Measurements from ENCODE around the gene PCLO.

The PCLO gene

GRCh38 chr7:83162402-83163256 is at the start of gene PCLO:
Gene PCLO (minus strand): TSS chr7:83162884. CDS start chr7:83162592, 292 bp downstream.
- DNase-seq = peak; percentile 92

GRCh38 chr7:83211685-83212084 is 49.0 kb upstream of the PCLO start:
- DNase-seq = no peak

DNA sequence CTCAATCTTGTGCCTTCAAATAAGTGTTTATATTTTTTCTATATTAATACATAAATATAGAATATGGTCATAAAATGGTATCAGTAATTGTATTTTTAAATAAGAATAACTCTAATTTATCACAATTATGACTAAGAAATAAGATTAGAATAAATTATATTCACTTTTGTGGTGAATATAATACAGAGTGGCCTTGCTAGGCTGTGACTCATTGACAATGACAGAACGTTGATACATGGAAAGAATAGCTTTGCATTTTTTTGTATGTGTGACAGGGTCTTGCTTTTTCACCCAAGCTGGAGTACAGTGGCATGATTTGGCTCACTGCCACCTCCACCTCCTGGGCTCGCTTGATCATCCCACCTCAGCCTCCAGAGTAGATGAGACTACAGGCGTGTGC is 47.8 kb upstream of the PCLO start:
- DNase-seq = no peak

DNA sequence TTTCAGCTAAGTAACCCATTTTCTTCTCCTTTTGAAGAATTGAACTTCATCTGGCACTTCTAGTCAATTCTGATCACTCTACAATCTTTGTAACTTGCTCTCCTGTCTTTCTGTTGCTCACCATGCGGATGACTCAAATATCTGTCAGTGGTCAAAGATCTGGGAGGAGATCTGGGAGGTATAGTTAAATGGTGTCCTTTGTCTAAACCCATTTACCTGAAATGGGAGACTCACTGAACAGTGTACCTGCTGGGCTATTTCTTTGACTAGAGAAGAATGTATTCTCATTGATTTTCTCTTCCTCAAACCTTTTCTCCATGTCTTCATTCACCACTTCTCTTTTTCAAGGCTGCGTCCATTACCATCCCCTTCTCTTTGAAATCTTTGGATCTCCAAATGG is 42.0 kb upstream of the PCLO start:
- no peak for DNase-seq

DNA sequence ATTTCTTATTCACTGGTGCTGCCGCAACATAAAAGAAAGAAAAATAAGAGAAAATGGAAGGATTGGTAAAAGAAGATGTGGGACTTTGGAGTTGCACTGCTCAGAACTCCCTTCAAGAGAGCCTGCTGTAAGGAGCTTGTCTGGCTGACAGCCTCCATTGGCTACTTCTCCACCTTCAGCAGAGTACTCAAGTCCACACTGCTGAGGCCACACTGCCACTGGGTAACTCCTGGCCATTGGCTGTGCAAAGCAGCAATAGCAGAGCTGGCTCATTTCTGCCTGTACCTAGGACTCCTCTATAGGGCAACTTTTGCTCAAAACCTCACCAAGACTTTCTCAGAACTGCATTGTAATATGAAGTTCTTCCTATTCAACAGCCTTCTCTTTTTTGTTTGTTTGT is 38.7 kb upstream of the PCLO start:
- DNase-seq = no peak

GRCh38 chr7:83190659-83191389 is 28.1 kb upstream of the PCLO start:
- DNase-seq = no peak

DNA sequence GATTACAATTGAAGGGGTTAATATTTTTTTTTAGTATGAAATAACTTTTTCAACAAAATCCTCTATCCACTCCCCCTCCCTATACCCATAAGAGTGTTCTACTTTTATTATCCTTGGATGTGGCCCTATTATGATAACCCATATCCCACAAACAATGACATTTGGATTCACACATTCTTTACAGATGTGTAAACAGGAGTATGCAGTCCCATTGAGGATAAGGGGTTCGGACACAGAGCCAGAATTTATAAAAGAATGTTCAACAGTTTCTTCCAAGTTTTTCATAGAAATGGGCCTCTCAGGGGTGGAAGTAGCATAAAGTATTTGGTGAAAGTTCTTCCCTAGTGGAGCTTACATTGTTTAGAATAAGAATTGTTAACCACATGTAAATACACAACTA is 16.1 kb upstream of the PCLO start:
- DNase-seq = no peak

GRCh38 chr7:83178066-83178465 is 15.4 kb upstream of the PCLO start:
- DNase-seq = no peak

DNA sequence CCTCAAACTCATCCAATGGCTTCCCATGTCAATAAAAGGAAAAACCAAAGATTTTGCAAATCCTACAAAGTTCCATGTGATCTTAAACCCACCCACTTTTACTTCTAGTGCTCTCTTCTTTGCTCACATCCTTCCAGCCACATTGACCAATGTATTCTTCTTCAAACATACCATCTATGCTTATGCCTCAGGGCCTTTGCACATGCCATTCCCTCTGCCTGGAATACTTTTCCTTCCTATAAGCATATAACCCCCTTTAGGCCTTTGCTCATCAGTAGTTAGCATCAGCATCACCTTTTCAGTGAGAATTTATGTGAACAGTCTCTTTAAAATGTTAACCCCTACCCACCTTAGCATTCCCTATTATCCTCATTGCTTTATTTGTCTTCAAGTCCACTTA is 11.0 kb upstream of the PCLO start:
- DNase-seq = no peak

GRCh38 chr7:83166781-83167180 is 4.1 kb upstream of the PCLO start:
- no peak for DNase-seq

DNA sequence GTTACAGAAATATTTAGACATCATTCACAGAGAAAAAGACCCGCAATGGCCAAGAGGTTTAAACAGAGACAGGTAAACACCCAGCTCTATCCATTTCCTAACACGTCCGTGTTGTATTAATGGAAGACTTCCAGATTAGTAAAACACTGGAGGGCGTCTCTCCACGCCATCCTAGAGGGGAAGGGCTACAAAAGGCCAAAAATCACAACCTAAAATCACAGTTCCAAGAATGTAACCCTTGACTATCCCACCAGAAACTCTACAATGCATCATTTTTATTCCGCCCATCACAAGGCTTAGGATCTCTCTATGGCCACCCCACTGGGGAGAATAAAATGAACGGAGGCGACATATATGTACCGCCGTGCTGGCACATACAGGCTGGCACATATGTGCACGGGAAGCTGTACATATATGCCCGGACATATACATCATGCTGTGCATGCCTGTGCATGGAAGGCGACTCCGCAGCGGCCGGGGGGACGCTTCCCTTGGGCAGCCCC is 734 bp downstream of the PCLO start:
- no peak for DNase-seq

- DNase-seq = peak; percentile 6
Observed at GRCh38 chr7:83161186-83161585, 1.5 kb downstream of the PCLO start.

DNA sequence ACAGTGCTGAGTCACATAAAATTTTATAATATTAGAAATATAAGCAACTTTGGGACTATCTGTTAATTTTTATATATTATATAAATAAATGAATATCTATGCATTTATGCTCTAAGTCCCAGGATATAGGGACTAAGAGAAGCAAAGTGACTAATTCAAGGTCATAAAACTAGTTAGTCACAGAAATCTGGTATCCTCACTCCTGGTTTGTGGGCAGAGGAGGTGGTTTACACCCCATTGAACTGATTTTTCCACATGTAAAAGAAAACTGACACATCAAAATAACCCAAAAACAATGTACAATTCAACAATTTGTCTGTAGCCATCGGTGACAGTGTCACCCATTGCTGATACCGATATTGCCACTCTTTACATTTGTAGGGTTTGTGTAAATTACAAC is 3.0 kb downstream of the PCLO start:
- DNase-seq = no peak

GRCh38 chr7:83156006-83156405 is 6.7 kb downstream of the PCLO start:
- no peak for DNase-seq

DNA sequence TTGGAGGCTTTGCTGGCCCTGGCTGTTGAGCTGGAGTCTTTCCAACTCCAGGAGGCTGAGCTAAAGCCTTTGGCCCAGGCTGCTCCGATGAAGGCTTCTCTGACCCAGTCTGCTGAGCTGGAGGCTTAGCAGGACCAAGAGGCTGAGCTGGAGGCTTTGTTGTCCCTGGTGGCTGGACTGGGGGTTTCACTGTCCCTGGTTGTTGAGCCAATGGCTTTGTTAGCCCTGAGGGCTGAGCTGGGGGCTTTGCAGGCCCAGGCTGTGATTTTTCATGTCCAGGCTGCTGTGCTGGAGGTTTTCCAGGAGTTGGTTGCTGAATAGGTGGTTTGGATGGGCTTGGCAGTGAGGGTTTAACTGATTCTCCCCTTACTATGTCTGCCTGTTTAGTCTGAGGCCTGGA is 7.3 kb downstream of the PCLO start:
- DNase-seq = no peak

GRCh38 chr7:83153419-83153818 is 9.3 kb downstream of the PCLO start:
- no peak for DNase-seq

GRCh38 chr7:83150310-83150709 is 12.4 kb downstream of the PCLO start:
- no peak for DNase-seq

DNA sequence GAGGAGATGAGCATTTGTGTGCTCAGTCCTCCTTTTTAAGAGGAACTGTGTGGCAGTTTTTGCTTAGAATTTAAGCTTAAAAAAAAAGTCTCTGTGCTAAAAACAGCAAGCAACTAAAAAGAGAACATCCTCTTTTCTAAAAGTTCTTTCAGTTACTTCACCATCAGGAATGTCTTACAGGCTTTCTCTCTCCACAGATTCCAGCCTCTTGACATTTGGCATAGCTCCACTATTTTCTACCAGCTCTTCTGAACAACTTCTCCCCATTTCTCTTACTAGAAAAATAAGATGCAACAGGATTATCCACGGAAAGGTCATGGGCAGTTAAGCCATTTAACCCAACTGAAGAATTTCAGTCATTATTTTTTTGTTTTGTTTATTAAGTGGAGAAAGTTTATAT is 13.2 kb downstream of the PCLO start:
- peak; percentile 6 for DNase-seq

- peak; percentile 43 for DNase-seq
Observed at GRCh38 chr7:83148776-83149175, 13.9 kb downstream of the PCLO start.

DNA sequence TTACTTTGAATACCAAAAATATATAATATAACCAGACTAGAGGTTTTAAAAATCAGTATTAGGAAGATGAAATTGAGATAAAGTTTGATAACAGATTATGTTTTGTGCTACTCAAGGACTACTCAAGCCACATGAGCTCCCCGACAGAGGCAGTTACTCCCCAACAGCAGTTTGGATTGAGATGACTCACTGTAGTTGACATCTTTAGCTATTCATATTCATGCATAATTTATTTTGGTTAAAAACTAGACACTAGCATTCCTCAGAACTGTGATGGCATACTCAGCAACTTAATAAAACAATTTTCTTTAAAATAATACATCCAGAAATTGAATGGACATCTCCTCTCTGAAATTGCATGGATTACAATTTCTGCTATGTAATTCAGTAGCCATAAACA is 19.6 kb downstream of the PCLO start:
- DNase-seq = no peak

GRCh38 chr7:83142365-83142764 is 20.3 kb downstream of the PCLO start:
- no peak for DNase-seq

- DNase-seq = no peak
Observed at GRCh38 chr7:83141927-83142326, 20.8 kb downstream of the PCLO start.

GRCh38 chr7:83130623-83131545 is 31.8 kb downstream of the PCLO start:
- no peak for DNase-seq
